Esophagus squamous epithelium (tissue), 4 donors: ENCODE results near the gene PLEKHG1.

Experiments used
- CTCF ChIP-seq, 6 experiments: fragments of 450-650 bp in 4 of 6; fragments of 200-600 bp in 2 of 6; sonication (generic) in 2 of 6; IDR thresholded peaks; one replicate each; pipeline ENCODE4 v1.5.1; 2016 to 2019; ENCODE audit warnings: antibody characterized with exemption in 6 of 6, mild to moderate bottlenecking in 4 of 6, moderate library complexity in 4 of 6
- POLR2A ChIP-seq, 4 donors: fragments of 450-650 bp; IDR thresholded peaks; one replicate each; pipeline ENCODE4 v1.6.1; 2017; ENCODE audit warnings: antibody characterized with exemption in 4 of 4, mild to moderate bottlenecking in 4 of 4, moderate library complexity in 3 of 4

DNA sequence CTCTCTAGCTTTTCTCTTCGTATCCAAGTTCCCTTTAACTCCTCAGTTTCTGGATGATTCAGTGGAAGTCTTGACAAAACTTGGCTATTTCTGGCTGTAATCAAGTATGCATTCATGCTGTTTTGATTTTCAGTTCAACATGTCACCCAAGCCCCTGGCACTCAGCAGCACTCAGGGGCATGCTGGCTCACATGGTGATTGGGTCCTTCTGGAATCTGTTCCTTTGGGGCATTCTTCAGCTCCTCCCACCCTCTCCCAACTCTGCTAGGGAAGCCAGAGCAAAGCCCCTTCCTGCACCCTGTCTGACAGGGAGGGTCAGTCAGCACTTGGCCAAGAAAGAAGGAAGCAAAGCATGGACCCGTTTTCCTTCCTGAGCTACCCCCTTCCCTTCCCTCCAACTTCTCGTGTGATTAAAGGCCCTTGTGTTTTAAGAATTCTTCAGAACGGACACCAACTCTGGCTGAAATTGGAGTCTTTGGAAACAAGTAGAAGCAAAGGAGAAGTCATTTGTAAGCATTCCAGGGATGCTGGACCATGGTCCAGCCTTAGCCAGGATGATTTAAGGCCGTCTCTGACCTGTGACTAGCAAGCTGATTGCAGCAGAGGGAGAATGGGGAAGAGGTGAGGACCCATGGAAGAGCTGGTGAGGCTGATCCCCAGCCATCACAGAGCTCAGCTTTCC, 7.1 kb downstream of the PLEKHG1 start:
- TF ChIP-seq CTCF (IDR thresholded peaks at IDR 0.05) (no peak), POLR2A (IDR thresholded peaks at IDR 0.05) (no peak)
